Fibroblast of lung (primary cell): Measurements from ENCODE around the gene FMN1.

Experiments used
- EZH2 ChIP-seq: IDR thresholded peaks from 2 replicates; pipeline ENCODE4 v1.5.1; 2012; ENCODE audit warnings: low read length, control low read depth, mild to moderate bottlenecking; ENCODE audit errors: missing control alignments
- TF ChIP-seq, protein P1 (sequence below), 2 donors: IDR thresholded peaks in 1 of 2; conservative IDR thresholded peaks in 1 of 2; 1 replicate in 1 of 2; 2 replicates in 1 of 2; pipeline ENCODE4 v1.5.1; 2011 to 2012; ENCODE audit warnings: low read length in 2 of 2, control low read depth in 1 of 2, inconsistent platforms in 1 of 2, low read depth in 1 of 2, mild to moderate bottlenecking in 1 of 2

DNA sequence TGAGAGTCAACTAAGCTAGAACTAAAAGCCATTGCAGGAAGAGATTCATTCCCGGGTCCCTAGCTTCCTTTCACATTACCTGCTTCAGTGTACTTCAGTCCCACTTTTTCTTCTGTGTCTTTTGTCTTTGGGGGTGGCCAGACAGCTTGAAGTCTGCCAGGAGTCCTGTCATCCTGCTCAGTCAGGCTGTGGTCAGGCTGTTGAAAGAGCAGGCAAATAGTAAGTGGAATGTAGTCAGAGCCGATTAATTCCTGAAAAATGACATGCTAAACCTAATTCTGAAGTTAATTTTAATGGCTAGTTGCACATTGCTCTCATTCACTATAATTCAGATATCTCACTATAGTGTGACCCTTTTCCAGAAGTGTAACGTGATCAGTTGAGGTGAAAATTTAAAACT, 129.6 kb downstream of the FMN1 start:
- TF ChIP-seq, protein P1, sequence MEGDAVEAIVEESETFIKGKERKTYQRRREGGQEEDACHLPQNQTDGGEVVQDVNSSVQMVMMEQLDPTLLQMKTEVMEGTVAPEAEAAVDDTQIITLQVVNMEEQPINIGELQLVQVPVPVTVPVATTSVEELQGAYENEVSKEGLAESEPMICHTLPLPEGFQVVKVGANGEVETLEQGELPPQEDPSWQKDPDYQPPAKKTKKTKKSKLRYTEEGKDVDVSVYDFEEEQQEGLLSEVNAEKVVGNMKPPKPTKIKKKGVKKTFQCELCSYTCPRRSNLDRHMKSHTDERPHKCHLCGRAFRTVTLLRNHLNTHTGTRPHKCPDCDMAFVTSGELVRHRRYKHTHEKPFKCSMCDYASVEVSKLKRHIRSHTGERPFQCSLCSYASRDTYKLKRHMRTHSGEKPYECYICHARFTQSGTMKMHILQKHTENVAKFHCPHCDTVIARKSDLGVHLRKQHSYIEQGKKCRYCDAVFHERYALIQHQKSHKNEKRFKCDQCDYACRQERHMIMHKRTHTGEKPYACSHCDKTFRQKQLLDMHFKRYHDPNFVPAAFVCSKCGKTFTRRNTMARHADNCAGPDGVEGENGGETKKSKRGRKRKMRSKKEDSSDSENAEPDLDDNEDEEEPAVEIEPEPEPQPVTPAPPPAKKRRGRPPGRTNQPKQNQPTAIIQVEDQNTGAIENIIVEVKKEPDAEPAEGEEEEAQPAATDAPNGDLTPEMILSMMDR (conservative IDR thresholded peaks at IDR 0.05 in 1 of 2, IDR thresholded peaks at IDR 0.05 in 1 of 2; ENCODE audit: low read depth in 1 of 2, low read length in 2 of 2): no peak
- TF ChIP-seq EZH2: no peak
